Measurements from ENCODE around the gene CACTIN.
"Not testable (repeated sequence)": the region's sequence is repeated elsewhere in the genome, so short reads cannot be mapped to it uniquely, and the experiment has no call there.

CACTIN gene

GRCh38 chr19:3661284-3662238 lies 35.0 kb upstream of the CACTIN start:
- DNase-seq = no peak

- no peak for DNase-seq
Measured at GRCh38 chr19:3660493-3661219, 34.1 kb upstream of the CACTIN start.

GRCh38 chr19:3659746-3660112 lies 33.1 kb upstream of the CACTIN start:
- no peak for DNase-seq

GRCh38 chr19:3658870-3659745 lies 32.5 kb upstream of the CACTIN start:
- no peak for DNase-seq

- no peak for DNase-seq
Measured at GRCh38 chr19:3658004-3658869, 31.6 kb upstream of the CACTIN start.

GRCh38 chr19:3657395-3657769 lies 30.8 kb upstream of the CACTIN start:
- DNase-seq = no peak

GRCh38 chr19:3656747-3657394 lies 30.3 kb upstream of the CACTIN start:
- no peak for DNase-seq

GRCh38 chr19:3656073-3656746 lies 29.6 kb upstream of the CACTIN start:
- no peak for DNase-seq

- DNase-seq = no peak
Measured at GRCh38 chr19:3655402-3656072, 28.9 kb upstream of the CACTIN start.

GRCh38 chr19:3653865-3654513 lies 27.4 kb upstream of the CACTIN start:
- no peak for DNase-seq

- no peak for DNase-seq
Measured at GRCh38 chr19:3653081-3653795, 26.6 kb upstream of the CACTIN start.

- no peak for DNase-seq
Measured at GRCh38 chr19:3652422-3652821, 25.8 kb upstream of the CACTIN start.

GRCh38 chr19:3651684-3652083 lies 25.1 kb upstream of the CACTIN start:
- DNase-seq = no peak

- no peak for DNase-seq
Measured at GRCh38 chr19:3649888-3650287, 23.3 kb upstream of the CACTIN start.

- DNase-seq = no peak
Measured at GRCh38 chr19:3648037-3648905, 21.7 kb upstream of the CACTIN start.

GRCh38 chr19:3647102-3647501 lies 20.5 kb upstream of the CACTIN start:
- not testable (repeated sequence) for DNase-seq

GRCh38 chr19:3646336-3647092 lies 19.9 kb upstream of the CACTIN start:
- no peak for DNase-seq
